Fibroblast of skin of abdomen (primary cell): ENCODE results near the gene PRPS1L1. TPM values are rescaled to one million over a fixed set of nuclear protein-coding genes. Genes with fewer than 3 reads are reported as not detected.

Experiments
- DNase-seq: peaks from one replicate; pipeline ENCODE4 v3.0.0-alpha.2; 2013
- polyA plus RNA-seq, 2 experiments: library from polyadenylated mRNA; unstranded; fragments of 120-200 nt; gene quantifications; one replicate each; pipeline ENCODE4 v1.2.1, GENCODE V29; 2013; ENCODE audit not compliant: insufficient read length in 2 of 2

PRPS1L1 gene
- polyA plus RNA-seq (2013, experiment 1 of 2; ENCODE audit: insufficient read length), result 0.22 TPM
- polyA plus RNA-seq (2013, experiment 2 of 2; ENCODE audit: insufficient read length), result not detected

- no peak for DNase-seq
These were observed at the start of gene PRPS1L1 for GRCh38 chr7:18027628-18028027. TSS of gene PRPS1L1 (minus strand) at chr7:18027846.

- no peak for DNase-seq
These were observed 48.8 kb upstream of the PRPS1L1 start for GRCh38 chr7:18076461-18076860.

- no peak for DNase-seq
These were observed 41.1 kb upstream of the PRPS1L1 start for GRCh38 chr7:18068745-18069144.

- peak; percentile 5 for DNase-seq
These were observed 36.7 kb upstream of the PRPS1L1 start for GRCh38 chr7:18064242-18064838.

GRCh38 chr7:18063149-18063901 lies 35.7 kb upstream of the PRPS1L1 start:
- DNase-seq, result no peak

- DNase-seq, result no peak
These were observed 31.5 kb upstream of the PRPS1L1 start for GRCh38 chr7:18059171-18059570.

- no peak for DNase-seq
These were observed 26.3 kb upstream of the PRPS1L1 start for GRCh38 chr7:18053941-18054340.

- no peak for DNase-seq
These were observed 25.7 kb upstream of the PRPS1L1 start for GRCh38 chr7:18053177-18053928.

- DNase-seq, result no peak
These were observed 21.6 kb upstream of the PRPS1L1 start for GRCh38 chr7:18049262-18049661.

- DNase-seq, result no peak
These were observed 19.0 kb upstream of the PRPS1L1 start for GRCh38 chr7:18046601-18047000.

GRCh38 chr7:18045171-18045570 lies 17.5 kb upstream of the PRPS1L1 start:
- no peak for DNase-seq

- DNase-seq, result no peak
These were observed 13.5 kb upstream of the PRPS1L1 start for GRCh38 chr7:18041191-18041590.

- peak; percentile 56 for DNase-seq
These were observed 12.6 kb upstream of the PRPS1L1 start for GRCh38 chr7:18040196-18040595.

- DNase-seq, result no peak
These were observed 10.7 kb upstream of the PRPS1L1 start for GRCh38 chr7:18038382-18038781.

- no peak for DNase-seq
These were observed 10.0 kb upstream of the PRPS1L1 start for GRCh38 chr7:18037609-18038008.

- DNase-seq, result no peak
These were observed 9.1 kb upstream of the PRPS1L1 start for GRCh38 chr7:18036783-18037182.

GRCh38 chr7:18030758-18031157 lies 3.1 kb upstream of the PRPS1L1 start:
- DNase-seq, result no peak

- DNase-seq, result peak; percentile 35
These were observed 7.4 kb downstream of the PRPS1L1 start for GRCh38 chr7:18020138-18020715.

- peak; percentile 44 for DNase-seq
These were observed 8.1 kb downstream of the PRPS1L1 start for GRCh38 chr7:18019555-18019954.

- no peak for DNase-seq
These were observed 9.1 kb downstream of the PRPS1L1 start for GRCh38 chr7:18018296-18019215.

GRCh38 chr7:18016547-18017444 lies 10.8 kb downstream of the PRPS1L1 start:
- DNase-seq, result no peak
